ENCODE data around the gene TMEM17.
"Not testable (repeated sequence)": the region's sequence is repeated elsewhere in the genome, so short reads cannot be mapped to it uniquely, and the experiment has no call there.

Gene TMEM17

GRCh38 chr2:62505750-62506420 lies at the start of gene TMEM17:
Gene TMEM17 (minus strand): TSS chr2:62506195. CDS start chr2:62506129, 66 bp downstream.
- DNase-seq, result peak in 1 of 2 experiments; percentile 18

GRCh38 chr2:62554440-62554839 lies 48.4 kb upstream of the TMEM17 start:
- no peak for DNase-seq

GRCh38 chr2:62550461-62550860 lies 44.5 kb upstream of the TMEM17 start:
- no peak for DNase-seq

- DNase-seq, result no peak
Measured at GRCh38 chr2:62547854-62548253, 41.9 kb upstream of the TMEM17 start.

- DNase-seq, result no peak
Measured at GRCh38 chr2:62545261-62545660, 39.3 kb upstream of the TMEM17 start.

GRCh38 chr2:62540408-62541168 lies 34.6 kb upstream of the TMEM17 start:
- no peak for DNase-seq

- no peak for DNase-seq
Measured at GRCh38 chr2:62539606-62540407, 33.8 kb upstream of the TMEM17 start.

GRCh38 chr2:62538756-62539155 lies 32.8 kb upstream of the TMEM17 start:
- DNase-seq, result no peak

- DNase-seq, result no peak
Measured at GRCh38 chr2:62537814-62538213, 31.8 kb upstream of the TMEM17 start.

- DNase-seq, result no peak
Measured at GRCh38 chr2:62536873-62537547, 31.0 kb upstream of the TMEM17 start.

GRCh38 chr2:62535521-62535920 lies 29.5 kb upstream of the TMEM17 start:
- not testable (repeated sequence) for DNase-seq

- DNase-seq, result no peak
Measured at GRCh38 chr2:62531594-62531993, 25.6 kb upstream of the TMEM17 start.

- no peak for DNase-seq
Measured at GRCh38 chr2:62529758-62530157, 23.8 kb upstream of the TMEM17 start.

GRCh38 chr2:62527478-62528210 lies 21.6 kb upstream of the TMEM17 start:
- no peak for DNase-seq

- DNase-seq, result no peak
Measured at GRCh38 chr2:62526531-62527381, 20.8 kb upstream of the TMEM17 start.

- no peak for DNase-seq
Measured at GRCh38 chr2:62525549-62526269, 19.7 kb upstream of the TMEM17 start.

GRCh38 chr2:62524293-62524941 lies 18.4 kb upstream of the TMEM17 start:
- no peak for DNase-seq

GRCh38 chr2:62521061-62521460 lies 15.1 kb upstream of the TMEM17 start:
- not testable (repeated sequence) for DNase-seq

- DNase-seq, result no peak
Measured at GRCh38 chr2:62512384-62512783, 6.4 kb upstream of the TMEM17 start.

GRCh38 chr2:62511636-62512035 lies 5.6 kb upstream of the TMEM17 start:
- DNase-seq, result no peak

All from stimulated activated CD4-positive, alpha-beta T cell treated with anti-CD3 and anti-CD28 coated beads, Interleukin-4, amount 100 ng/mL, for 4 hours (primary cell).